HEK293 (cell line): Measurements from ENCODE around the gene PTPN9.
A peak's percentile ranks its signal among the peaks of the same experiment; 100 is the strongest.
"Not testable (repeated sequence)": the region's sequence is repeated elsewhere in the genome, so short reads cannot be mapped to it uniquely, and the experiment has no call there.

ENCODE experiments used
- CTCF ChIA-PET: fragments of 350-600 bp; formaldehyde crosslinking; extraction: SDS; loops from one replicate; lab custom pipeline; 2021; ENCODE audit warnings: antibody characterized with exemption; lab: Yijun Ruan, JAX
- POLR2A ChIA-PET: fragments of 300-600 bp; formaldehyde crosslinking; extraction: SDS; loops from one replicate; lab custom pipeline; 2020; ENCODE audit warnings: antibody characterized with exemption, inconsistent platforms; lab: Yijun Ruan, JAX
- H3K27ac ChIP-seq: fragments of 200-500 bp; sonication (Bioruptor generic); 2 replicates; pipeline ENCODE4 v1.5.1; 2014; ENCODE audit warnings: low read depth, low read length, control low read depth, inconsistent platforms; ENCODE audit errors: extremely low read depth
- H3K36me3 ChIP-seq, 2 experiments: fragments of 200-500 bp in 1 of 2; sonication (Bioruptor generic) in 1 of 2; 1 replicate in 1 of 2; 2 replicates in 1 of 2; pipeline ENCODE4 v1.5.1; 2014 to 2017; ENCODE audit warnings: inconsistent platforms in 2 of 2, low read length in 2 of 2; ENCODE audit not compliant: control insufficient read depth in 2 of 2, insufficient read depth in 1 of 2
- H3K4me1 ChIP-seq: fragments of 200-500 bp; sonication (Bioruptor generic); 2 replicates; pipeline ENCODE4 v1.5.1; 2014; ENCODE audit warnings: mild to moderate bottlenecking, low read length, inconsistent platforms; ENCODE audit not compliant: control insufficient read depth, insufficient read depth
- H3K4me3 ChIP-seq: 2 replicates; pipeline ENCODE4 v1.5.1; 2011; ENCODE audit warnings: low read depth, mild to moderate bottlenecking, control low read depth, low read length, moderate library complexity
- H3K9me3 ChIP-seq: fragments of 200-500 bp; sonication (Bioruptor generic); 2 replicates; pipeline ENCODE4 v1.5.1; 2014; ENCODE audit warnings: low read depth, low read length, inconsistent platforms; ENCODE audit not compliant: control insufficient read depth, insufficient read depth
- MZF1 ChIP-seq: fragments of 450-650 bp; formaldehyde crosslinking; IDR thresholded peaks from 2 replicates; pipeline ENCODE4 v1.5.1; 2017; ENCODE audit warnings: missing biosample characterization, missing genetic modification characterization, borderline replicate concordance
- ZNF121 ChIP-seq: fragments of 450-650 bp; formaldehyde crosslinking; IDR thresholded peaks from 2 replicates; pipeline ENCODE4 v1.5.1; 2016; ENCODE audit warnings: missing biosample characterization, missing genetic modification characterization
- ZNF184 ChIP-seq: fragments of 450-650 bp; IDR thresholded peaks from 2 replicates; pipeline ENCODE4 v1.5.1; 2018; ENCODE audit warnings: missing biosample characterization, mild to moderate bottlenecking, missing genetic modification characterization
- ZNF239 ChIP-seq: fragments of 450-650 bp; formaldehyde crosslinking; IDR thresholded peaks from 2 replicates; pipeline ENCODE4 v1.5.1; 2016; ENCODE audit warnings: missing biosample characterization, missing genetic modification characterization
- ZNF561 ChIP-seq: fragments of 450-650 bp; IDR thresholded peaks from 2 replicates; pipeline ENCODE4 v1.5.1; 2018; ENCODE audit warnings: missing biosample characterization, missing genetic modification characterization, borderline replicate concordance
- ZNF600 ChIP-seq: fragments of 450-650 bp; formaldehyde crosslinking; IDR thresholded peaks from 2 replicates; pipeline ENCODE4 v1.5.1; 2016; ENCODE audit warnings: missing biosample characterization, missing genetic modification characterization
- ZNF677 ChIP-seq: fragments of 450-650 bp; IDR thresholded peaks from 2 replicates; pipeline ENCODE4 v1.5.0; 2018; ENCODE audit warnings: missing biosample characterization, mild to moderate bottlenecking, missing genetic modification characterization, moderate library complexity
- ZNF707 ChIP-seq: fragments of 450-650 bp; formaldehyde crosslinking; IDR thresholded peaks from 2 replicates; pipeline ENCODE4 v1.5.1; 2016; ENCODE audit warnings: missing biosample characterization, missing genetic modification characterization
- TF ChIP-seq, protein P1 (sequence below): fragments of 450-650 bp; formaldehyde crosslinking; IDR thresholded peaks from 2 replicates; pipeline ENCODE4 v1.5.1; 2016; ENCODE audit warnings: missing biosample characterization, missing genetic modification characterization

Gene PTPN9

DNA sequence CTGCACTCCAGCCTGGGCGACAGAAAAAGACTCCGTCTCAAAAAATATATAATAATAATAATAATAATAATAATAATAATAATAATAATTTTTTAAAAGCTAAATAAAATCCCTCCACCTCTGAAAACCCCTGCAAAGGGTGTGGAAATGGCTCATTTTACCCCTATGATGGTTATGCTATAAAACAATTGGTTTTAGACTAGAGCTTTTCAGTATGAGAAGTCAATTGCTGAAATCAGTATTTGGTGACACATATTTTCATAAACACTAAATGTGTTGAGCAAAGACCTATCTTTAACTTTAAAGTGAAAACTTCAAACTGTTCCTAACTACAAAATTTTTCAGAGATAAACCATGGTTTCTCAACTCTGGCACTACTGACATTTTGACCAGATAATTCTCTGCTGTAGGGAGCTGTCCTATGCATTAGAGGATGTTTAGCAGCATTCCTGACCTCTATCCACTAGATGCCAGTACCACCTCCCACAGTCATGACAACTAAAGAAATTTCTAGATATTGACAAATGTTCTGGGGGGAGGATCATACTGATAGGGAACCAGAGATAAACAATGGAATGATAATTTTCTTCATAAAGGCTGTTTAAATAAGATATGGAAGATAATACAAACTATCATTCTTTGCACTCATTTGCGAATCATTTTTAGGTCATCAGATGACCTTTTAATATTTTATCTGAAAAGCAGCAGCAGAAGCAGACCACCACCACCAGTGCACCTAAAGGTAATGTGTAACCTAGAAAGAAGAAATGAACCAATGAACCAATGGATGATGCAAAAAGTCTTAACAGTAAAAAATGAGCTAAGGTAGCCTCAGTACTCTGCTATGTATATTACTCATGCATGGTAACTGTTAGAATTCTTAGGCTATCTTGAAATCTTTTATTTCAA, 13.8 kb downstream of the PTPN9 start (continued):
- no peak for TF ChIP-seq ZNF239 (tag by site-specific recombination)
- TF ChIP-seq MZF1 (tag by site-specific recombination): no peak
- TF ChIP-seq ZNF707 (tag by site-specific recombination): no peak

DNA sequence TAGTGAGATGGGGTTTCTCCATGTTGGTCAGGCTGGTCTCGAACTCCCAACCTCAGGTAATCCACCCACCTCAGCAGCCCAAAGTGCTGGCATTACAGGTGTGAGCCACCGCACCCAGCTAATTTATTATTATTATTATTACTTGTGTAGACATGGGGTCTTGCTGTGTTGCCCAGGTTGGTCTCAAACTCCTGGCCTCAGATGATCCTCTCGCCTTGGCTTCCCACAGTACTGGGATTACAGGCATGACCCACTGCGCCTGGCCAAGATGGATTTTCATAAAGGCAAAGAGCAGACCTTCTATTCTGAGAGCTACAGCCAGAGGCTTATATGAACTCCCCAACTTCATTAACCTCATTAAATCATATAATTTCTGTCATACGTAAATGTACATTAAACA, 17.2 kb downstream of the PTPN9 start:
- Histone ChIP-seq H3K4me1 (peaks cover 4% of the 10 kb centered on the region; the same call in 1 of the 2 replicates), H3K27ac (no peak overlapping the region)
- POLR2A ChIA-PET: no interaction called here
- peak; percentile 83 for TF ChIP-seq ZNF121 (tag by site-specific recombination)
- TF ChIP-seq ZNF561: no peak
- TF ChIP-seq, all 188 proteins: peak for 1
- Histone ChIP-seq H3K36me3 (peaks cover 0 to 7% of the 10 kb centered on the region in 2 experiments; a peak in 1 of 3 replicates), H3K9me3 (no peaks in the 10 kb centered on the region), H3K4me3 (no peak overlapping the region)
- CTCF ChIA-PET: interaction anchor here (0.6 to 1.4 kb wide), 2 partner anchors 56 to 194 kb away, joined by 3 to 9 read pairs; no protein-coding TSS in a partner anchor

DNA sequence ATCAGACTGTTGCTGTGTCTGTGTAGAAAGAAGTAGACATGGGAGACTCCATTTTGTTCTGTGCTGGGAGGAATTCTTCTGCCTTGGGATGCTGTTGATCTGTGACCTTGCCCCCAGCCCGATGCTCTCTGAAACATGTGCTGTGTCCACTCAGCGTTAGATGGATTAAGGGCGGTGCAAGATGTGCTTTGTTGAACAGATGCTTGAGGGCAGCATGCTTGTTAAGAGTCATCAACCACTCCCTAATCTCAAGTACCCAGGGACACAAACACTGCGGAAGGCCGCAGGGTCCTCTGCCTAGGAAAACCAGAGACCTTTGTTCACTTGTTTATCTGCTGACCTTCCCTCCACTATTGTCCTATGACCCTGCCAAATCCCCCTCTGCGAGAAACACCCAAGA, 19.8 kb downstream of the PTPN9 start:
- H3K36me3 ChIP-seq, H3K4me3 ChIP-seq, POLR2A ChIA-PET, H3K9me3 ChIP-seq, H3K27ac ChIP-seq, CTCF ChIA-PET, H3K4me1 ChIP-seq: not testable (repeated sequence)

DNA sequence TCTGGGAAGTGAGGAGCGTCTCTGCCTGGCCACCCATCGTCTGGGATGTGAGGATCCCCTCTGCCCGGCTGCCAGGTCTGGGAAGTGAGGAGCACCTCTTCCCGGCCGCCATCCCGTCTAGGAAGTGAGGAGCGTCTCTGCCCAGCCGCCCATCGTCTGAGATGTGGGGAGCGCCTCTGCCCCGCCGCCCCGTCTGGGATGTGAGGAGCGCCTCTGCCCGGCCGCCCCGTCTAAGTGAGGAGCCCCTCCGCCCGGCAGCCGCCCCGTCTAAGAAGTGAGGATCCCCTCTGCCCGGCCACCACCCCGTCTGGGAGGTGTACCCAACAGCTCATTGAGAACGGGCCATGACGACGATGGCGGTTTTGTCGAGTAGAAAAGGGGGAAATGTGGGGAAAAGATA, 20.2 kb downstream of the PTPN9 start:
- H3K4me3 ChIP-seq, CTCF ChIA-PET, H3K36me3 ChIP-seq, H3K27ac ChIP-seq, H3K9me3 ChIP-seq, POLR2A ChIA-PET, H3K4me1 ChIP-seq: not testable (repeated sequence)

DNA sequence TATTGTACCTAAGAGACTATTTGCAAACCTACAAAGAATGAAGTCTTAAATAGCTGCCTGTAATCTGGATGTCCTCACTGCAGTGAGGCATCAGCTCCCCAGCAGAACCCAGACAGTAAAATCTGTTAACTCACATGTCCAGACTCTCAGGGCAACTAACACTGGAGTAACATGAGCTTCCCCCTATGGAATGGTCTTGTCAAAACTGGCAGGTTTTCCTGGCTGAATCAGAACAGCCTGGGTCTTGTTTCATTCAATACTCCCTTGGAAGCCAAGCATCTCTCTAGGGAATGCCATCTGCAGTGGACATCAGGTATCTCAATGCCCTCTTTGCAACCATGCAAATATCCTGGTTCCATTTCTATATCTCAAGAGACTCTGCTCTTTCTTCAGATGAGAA, 24.4 kb downstream of the PTPN9 start:
- POLR2A ChIA-PET: interaction anchor here (1.2 kb wide), 1 partner anchor 103 kb away, joined by 3 read pairs; the partner anchor contains the start of gene SIN3A

More for the DNA sequence above, 24.4 kb downstream of the PTPN9 start:
- TF ChIP-seq ZNF677 (tag by site-specific recombination) (peak; percentile 99), ZNF600 (tag by site-specific recombination) (peak; percentile 78), ZNF184 (no peak)
- TF ChIP-seq, protein P1, sequence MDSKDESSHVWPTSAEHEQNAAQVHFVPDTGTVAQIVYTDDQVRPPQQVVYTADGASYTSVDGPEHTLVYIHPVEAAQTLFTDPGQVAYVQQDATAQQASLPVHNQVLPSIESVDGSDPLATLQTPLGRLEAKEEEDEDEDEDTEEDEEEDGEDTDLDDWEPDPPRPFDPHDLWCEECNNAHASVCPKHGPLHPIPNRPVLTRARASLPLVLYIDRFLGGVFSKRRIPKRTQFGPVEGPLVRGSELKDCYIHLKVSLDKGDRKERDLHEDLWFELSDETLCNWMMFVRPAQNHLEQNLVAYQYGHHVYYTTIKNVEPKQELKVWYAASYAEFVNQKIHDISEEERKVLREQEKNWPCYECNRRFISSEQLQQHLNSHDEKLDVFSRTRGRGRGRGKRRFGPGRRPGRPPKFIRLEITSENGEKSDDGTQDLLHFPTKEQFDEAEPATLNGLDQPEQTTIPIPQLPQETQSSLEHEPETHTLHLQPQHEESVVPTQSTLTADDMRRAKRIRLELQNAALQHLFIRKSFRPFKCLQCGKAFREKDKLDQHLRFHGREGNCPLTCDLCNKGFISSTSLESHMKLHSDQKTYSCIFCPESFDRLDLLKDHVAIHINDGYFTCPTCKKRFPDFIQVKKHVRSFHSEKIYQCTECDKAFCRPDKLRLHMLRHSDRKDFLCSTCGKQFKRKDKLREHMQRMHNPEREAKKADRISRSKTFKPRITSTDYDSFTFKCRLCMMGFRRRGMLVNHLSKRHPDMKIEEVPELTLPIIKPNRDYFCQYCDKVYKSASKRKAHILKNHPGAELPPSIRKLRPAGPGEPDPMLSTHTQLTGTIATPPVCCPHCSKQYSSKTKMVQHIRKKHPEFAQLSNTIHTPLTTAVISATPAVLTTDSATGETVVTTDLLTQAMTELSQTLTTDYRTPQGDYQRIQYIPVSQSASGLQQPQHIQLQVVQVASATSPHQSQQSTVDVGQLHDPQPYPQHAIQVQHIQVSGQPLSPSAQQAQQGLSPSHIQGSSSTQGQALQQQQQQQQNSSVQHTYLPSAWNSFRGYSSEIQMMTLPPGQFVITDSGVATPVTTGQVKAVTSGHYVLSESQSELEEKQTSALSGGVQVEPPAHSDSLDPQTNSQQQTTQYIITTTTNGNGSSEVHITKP (tag by site-specific recombination): peak; percentile 16; the same call in 1 of the 2 replicates
- no peak overlapping the region for H3K27ac ChIP-seq
- H3K4me3 ChIP-seq: no peak overlapping the region
- CTCF ChIA-PET: interaction anchor here (1.3 kb wide), 1 partner anchor 22 kb away, joined by 4 read pairs; no protein-coding TSS in a partner anchor
- H3K9me3 ChIP-seq: no peaks in the 10 kb centered on the region
- no peaks in the 10 kb centered on the region; the same call in 1 of the 2 replicates for H3K4me1 ChIP-seq
- no peaks in the 10 kb centered on the region; a peak in 1 of 3 replicates for H3K36me3 ChIP-seq
